Kidney (tissue), 14 donors: ENCODE results near the gene DENND6B. TPM values are rescaled to one million over a fixed set of nuclear protein-coding genes. Genes with fewer than 3 reads are reported as not detected.

Source experiments
- DNase-seq, 5 donors: peaks; one replicate each; pipeline ENCODE4 v3.0.0-alpha.2; 2013 to 2020
- FAIRE-seq: peaks from 2 replicates; lab custom pipeline; 2012; peaks lifted over from hg19 to GRCh38; lab: Jason Lieb, UNC
- H3K27ac ChIP-seq, 2 donors: one replicate each; pipeline ENCODE4 v1.7.0; 2013; ENCODE audit warnings: low read depth in 2 of 2, low read length in 2 of 2, inconsistent platforms in 1 of 2
- H3K27me3 ChIP-seq: one replicate; pipeline ENCODE4 v1.7.1; 2013; ENCODE audit warnings: low read length, inconsistent platforms; ENCODE audit not compliant: control insufficient read depth, insufficient read depth
- H3K36me3 ChIP-seq, 3 donors: one replicate each; pipeline versions ENCODE4 v1.7.0 to v1.7.1; 2013; ENCODE audit warnings: low read length in 3 of 3, control low read depth in 1 of 3, inconsistent platforms in 1 of 3; ENCODE audit not compliant: insufficient read depth in 3 of 3, control insufficient read depth in 2 of 3
- H3K4me1 ChIP-seq, 3 donors: one replicate each; pipeline versions ENCODE4 v1.7.0 to v1.7.1; 2013; ENCODE audit warnings: low read length in 3 of 3, inconsistent platforms in 1 of 3, low read depth in 1 of 3; ENCODE audit not compliant: control insufficient read depth in 2 of 3, insufficient read depth in 2 of 3
- H3K4me3 ChIP-seq, 3 donors: one replicate each; pipeline versions ENCODE4 v1.7.0 to v1.8.1; 2013; ENCODE audit warnings: low read length in 3 of 3, control low read depth in 1 of 3, inconsistent platforms in 1 of 3
- H3K9ac ChIP-seq, 3 donors: one replicate each; pipeline versions ENCODE4 v1.7.0 to v1.7.1; 2013; ENCODE audit warnings: low read length in 3 of 3, control low read depth in 1 of 3, inconsistent platforms in 1 of 3
- H3K9me3 ChIP-seq, 3 donors: one replicate each; pipeline versions ENCODE4 v1.7.0 to v1.7.1; 2013; ENCODE audit warnings: low read length in 3 of 3, control low read depth in 1 of 3, inconsistent platforms in 1 of 3; ENCODE audit not compliant: control insufficient read depth in 2 of 3, insufficient read depth in 1 of 3
- CTCF ChIP-seq: IDR thresholded peaks from 3 replicates; pipeline ENCODE4 v1.5.1; 2012; ENCODE audit warnings: mild to moderate bottlenecking, moderate library complexity, borderline replicate concordance; ENCODE audit not compliant: insufficient read depth; ENCODE audit errors: extremely low read depth
- intact Hi-C: fragments of 100-400 bp; cut with DNase I; formaldehyde crosslinking; loops from one replicate; pipeline ENCODE4 v1.11.1; 2022
- polyA plus RNA-seq: library from polyadenylated mRNA; stranded (reverse); fragments of 350-450 nt; fragmentation: Illumina TruSeq; extraction: RNeasy Lipid Tissue Mini Kit (QIAGEN cat#74804); gene quantifications from one replicate; pipeline ENCODE4 v1.2.3, GENCODE V29; 2014; ENCODE audit warnings: low read depth, low replicate concordance; ENCODE audit not compliant: insufficient read depth
- total RNA-seq: library from RNA; stranded (reverse); fragmentation: NEBNext Ultra II Directional; extraction: Animal tissue kit (Norgen Biotek cat#: 25700); gene quantifications from one replicate; pipeline ENCODE4 v1.2.1, GENCODE V29; 2021
- donor health status: control.
- donor health status: control.
- donor health status: control.
- donor health status: control.
- donor health status: control.
- donor health status: DM: yes; HTN: yes; CAD: no.
- donor health status: Normal renal cell carcinoma (clear cell type).

Gene DENND6B
- total and polyA plus RNA-seq, 2 donors from 2014 or later: 14.5 to 16.7 TPM

GRCh38 chr22:50318698-50319411 lies 8.0 kb downstream of the DENND6B start:
- Histone ChIP-seq H3K9ac (no peak overlapping the region), H3K36me3 (no peaks in the 10 kb centered on the region), H3K4me1 (peaks cover 0 to 12% (median 0%) of the 10 kb centered on the region in 3 donors), H3K27ac (no peak overlapping the region), H3K27me3 (no peaks in the 10 kb centered on the region), H3K9me3 (no peaks in the 10 kb centered on the region), H3K4me3 (no peak overlapping the region)
- DNase-seq (peak in 1 of 5 donors; percentile 62), FAIRE-seq (no peak)
- TF ChIP-seq CTCF: no peak
- intact Hi-C loops: no loop called here

GRCh38 chr22:50318356-50318697 lies 8.5 kb downstream of the DENND6B start:
- Histone ChIP-seq H3K9me3 (no peaks in the 10 kb centered on the region), H3K27ac (no peak overlapping the region), H3K9ac (no peak overlapping the region), H3K36me3 (no peaks in the 10 kb centered on the region), H3K4me1 (peaks cover 0 to 12% (median 0%) of the 10 kb centered on the region in 3 donors), H3K4me3 (no peak overlapping the region), H3K27me3 (no peaks in the 10 kb centered on the region)
- DNase-seq (no peak), FAIRE-seq (no peak)
- TF ChIP-seq CTCF: no peak
- intact Hi-C loops: no loop called here

- no peak for FAIRE-seq
- H3K27ac ChIP-seq: no peak overlapping the region
- no peak for TF ChIP-seq CTCF
Observed at GRCh38 chr22:50317674-50318073, 9.1 kb downstream of the DENND6B start.

More at GRCh38 chr22:50317674-50318073, 9.1 kb downstream of the DENND6B start:
- intact Hi-C loops: no loop called here
- peak in 1 of 5 donors; percentile 50 for DNase-seq
- no peak overlapping the region for H3K4me3 ChIP-seq
- H3K27me3 ChIP-seq: no peaks in the 10 kb centered on the region
- no peaks in the 10 kb centered on the region for H3K36me3 ChIP-seq
- H3K4me1 ChIP-seq: peaks cover 0 to 12% (median 0%) of the 10 kb centered on the region in 3 donors
- H3K9me3 ChIP-seq: no peaks in the 10 kb centered on the region
- no peak overlapping the region for H3K9ac ChIP-seq
